CD14-positive monocyte (primary cell): ENCODE results near the gene MT3. TPM values are rescaled to one million over a fixed set of nuclear protein-coding genes. Genes with fewer than 3 reads are reported as not detected.

Experiments used
- DNase-seq, 3 donors: peaks; one replicate each; pipeline ENCODE4 v3.0.0-alpha.2; 2011 to 2022
- H2AFZ ChIP-seq: 2 replicates; pipeline ENCODE4 v1.6.0; 2012; ENCODE audit warnings: mild to moderate bottlenecking, low read depth, low read length, inconsistent platforms; ENCODE audit not compliant: insufficient read depth, poor library complexity, severe bottlenecking
- H3K27ac ChIP-seq, 2 donors: 1 replicate in 1 of 2; 2 replicates in 1 of 2; pipeline ENCODE4 v1.5.1; 2012 to 2013; ENCODE audit warnings: low read length in 2 of 2, control low read depth in 1 of 2, inconsistent platforms in 1 of 2, low read depth in 1 of 2, mild to moderate bottlenecking in 1 of 2
- H3K27me3 ChIP-seq, 2 donors: one replicate each; pipeline versions ENCODE4 v1.6.0 to v1.6.1; 2011 to 2013; ENCODE audit warnings: low read length in 2 of 2; ENCODE audit not compliant: control insufficient read depth in 2 of 2, insufficient read depth in 2 of 2
- H3K36me3 ChIP-seq, 2 donors: replicated peaks in 1 of 2; 1 replicate in 1 of 2; 2 replicates in 1 of 2; pipeline versions ENCODE4 v1.5.1 to v1.6.1; 2012 to 2013; ENCODE audit warnings: low read length in 2 of 2, control low read depth in 1 of 2, inconsistent platforms in 1 of 2, mild to moderate bottlenecking in 1 of 2; ENCODE audit not compliant: insufficient read depth in 2 of 2, control insufficient read depth in 1 of 2
- H3K4me1 ChIP-seq, 2 donors: 1 replicate in 1 of 2; 2 replicates in 1 of 2; pipeline versions ENCODE4 v1.5.1 to v1.6.1; 2012 to 2013; ENCODE audit warnings: low read length in 2 of 2, control low read depth in 1 of 2, inconsistent platforms in 1 of 2, mild to moderate bottlenecking in 1 of 2, moderate library complexity in 1 of 2; ENCODE audit not compliant: insufficient read depth in 2 of 2, control insufficient read depth in 1 of 2
- H3K4me2 ChIP-seq: replicated peaks from 2 replicates; pipeline ENCODE3; 2012; ENCODE audit warnings: low read length, moderate library complexity, mild to moderate bottlenecking; ENCODE audit not compliant: poor library complexity, severe bottlenecking; ENCODE audit errors: extremely low read depth
- H3K4me3 ChIP-seq, 3 experiments: fragments of 200-600 bp in 1 of 3; sonication (generic) in 1 of 3; replicated peaks in 1 of 3; 1 replicate in 2 of 3; 2 replicates in 1 of 3; pipeline ENCODE4 v1.5.1; 2011 to 2013; ENCODE audit warnings: low read length in 3 of 3, mild to moderate bottlenecking in 3 of 3, control low read depth in 2 of 3, low read depth in 2 of 3, inconsistent platforms in 1 of 3, moderate library complexity in 1 of 3
- H3K79me2 ChIP-seq: 2 replicates; pipeline ENCODE4 v1.6.0; 2012; ENCODE audit warnings: mild to moderate bottlenecking, control low read depth, inconsistent platforms, low read length, moderate library complexity; ENCODE audit not compliant: insufficient read depth
- H3K9ac ChIP-seq: 2 replicates; pipeline ENCODE4 v1.6.0; 2017; ENCODE audit warnings: low read length, mild to moderate bottlenecking; ENCODE audit not compliant: insufficient read depth, poor library complexity, severe bottlenecking
- H3K9me3 ChIP-seq, 2 donors: replicated peaks in 1 of 2; 1 replicate in 1 of 2; 2 replicates in 1 of 2; pipeline versions ENCODE4 v1.5.1 to v1.6.1; 2012 to 2013; ENCODE audit warnings: low read length in 2 of 2, control low read depth in 1 of 2; ENCODE audit not compliant: control insufficient read depth in 1 of 2, insufficient read depth in 1 of 2
- H4K20me1 ChIP-seq: 2 replicates; pipeline ENCODE4 v1.6.0; 2012; ENCODE audit warnings: mild to moderate bottlenecking, low read length, control low read depth, moderate library complexity; ENCODE audit not compliant: insufficient read depth
- H3K27ac Mint-ChIP-seq, 7 donors: one replicate each; pipeline ENCODE4 v1.8.0; 2020; ENCODE audit warnings: mild to moderate bottlenecking in 7 of 7, mixed read lengths in 7 of 7, moderate library complexity in 6 of 7, inconsistent platforms in 2 of 7
- H3K27me3 Mint-ChIP-seq, 3 donors: one replicate each; pipeline ENCODE4 v1.8.0; 2021 to 2022; ENCODE audit warnings: low read depth in 3 of 3, mild to moderate bottlenecking in 3 of 3, mixed read lengths in 3 of 3, moderate library complexity in 3 of 3, inconsistent platforms in 1 of 3
- H3K36me3 Mint-ChIP-seq, 2 donors: one replicate each; pipeline ENCODE4 v1.8.0; 2020; ENCODE audit warnings: mixed read lengths in 2 of 2, inconsistent platforms in 1 of 2, mild to moderate bottlenecking in 1 of 2
- H3K4me1 Mint-ChIP-seq: one replicate; pipeline ENCODE4 v1.8.0; 2020; ENCODE audit warnings: mild to moderate bottlenecking, mixed read lengths
- H3K4me3 Mint-ChIP-seq, 2 donors: one replicate each; pipeline ENCODE4 v1.8.0; 2020; ENCODE audit warnings: mild to moderate bottlenecking in 2 of 2, mixed read lengths in 2 of 2, moderate library complexity in 1 of 2
- H3K9me3 Mint-ChIP-seq, 7 donors: one replicate each; pipeline ENCODE4 v1.8.0; 2020 to 2022; ENCODE audit warnings: mixed read lengths in 7 of 7, mild to moderate bottlenecking in 6 of 7, moderate library complexity in 6 of 7, inconsistent platforms in 2 of 7
- CTCF ChIP-seq: fragments of 200-600 bp; IDR thresholded peaks from one replicate; pipeline ENCODE4 v1.8.0; 2022; ENCODE audit warnings: antibody characterized with exemption, mild to moderate bottlenecking
- WGBS: methylation state at CpG from one replicate; pipeline ENCODE4 v1.1.5; 2013; ENCODE audit warnings: missing lambda C conversion rate; ENCODE audit not compliant: insufficient coverage; 5-methylcytosine and 5-hydroxymethylcytosine counted together
- intact Hi-C, 2 donors: fragments of 100-400 bp; cut with micrococcal nuclease; formaldehyde crosslinking; loops; one replicate each; pipeline versions ENCODE4 v1.15.0 to v1.15.1; 2023
- polyA plus RNA-seq, 3 donors: library from polyadenylated mRNA; depleted of rRNA in 1 of 3; unstranded in 2 of 3; stranded (reverse) in 1 of 3; fragments of 300-500 nt in 2 of 3; fragments of >200 nt in 1 of 3; fragmentation: Illumina TruSeq in 2 of 3; gene quantifications; 1 replicate in 2 of 3; 2 replicates in 1 of 3; pipeline ENCODE4 v1.2.3, GENCODE V29; 2012 to 2021

Gene MT3
- polyA plus RNA-seq, 3 donors, result not detected

GRCh38 chr16:56640076-56640475 is 50.7 kb downstream of the MT3 start:
- intact Hi-C loops, result no loop called here
- Histone ChIP-seq H3K4me3 (no peak overlapping the region), H3K4me2 (no peak overlapping the region), H3K27me3 (peaks cover 85 to 99% of the 10 kb centered on the region in 2 donors), H2AFZ (no peak overlapping the region), H3K4me1 (peaks cover 10 to 15% of the 10 kb centered on the region in 2 donors), H3K9me3 (peaks cover 0 to 37% of the 10 kb centered on the region in 2 donors), H3K36me3 (no peaks in the 10 kb centered on the region), H3K27ac (no peak overlapping the region), H3K79me2 (no peaks in the 10 kb centered on the region), H3K9ac (no peak overlapping the region), H4K20me1 (no peaks in the 10 kb centered on the region)
- Mint-ChIP-seq H3K9me3 (peaks cover 0 to 8% (median 3%) of the 10 kb centered on the region in 7 donors), H3K4me1 (peaks cover 25% of the 10 kb centered on the region), H3K27me3 (peaks cover 88 to 99% (median 96%) of the 10 kb centered on the region in 3 donors), H3K4me3 (peak overlapping the region in 1 of 2 donors; percentile 36), H3K27ac (no peak overlapping the region), H3K36me3 (peaks cover 0 to under 1% of the 10 kb centered on the region in 2 donors)
- no CpG with 5 or more reads among the region's 1 CpG for WGBS
- no peak for TF ChIP-seq CTCF
- no peak for DNase-seq

Other genes starting within 250 kb of the MT3 start
- 10 to 100 TPM; 28.3 to 68.1 (median 48.9) TPM for gene AMFR, start 164.0 kb upstream of the MT3 start, polyA plus RNA-seq
- 10 to 100 TPM; 33.0 to 65.0 (median 55.9) TPM for gene NUDT21, start 138.2 kb upstream of the MT3 start, polyA plus RNA-seq
- 10 to 100 TPM in 2 of 3 donors, 1 to 10 TPM in 1; 8.2 to 37.9 (median 23.4) TPM for gene OGFOD1, start 138.0 kb upstream of the MT3 start, polyA plus RNA-seq
- gene BBS2, start 69.5 kb upstream of the MT3 start, polyA plus RNA-seq, result 10 to 100 TPM; 16.6 to 35.5 (median 18.8) TPM
- gene MT4, start 24.5 kb upstream of the MT3 start, polyA plus RNA-seq, result not detected
- 100 to 1,000 TPM in 2 of 3 donors, 10 to 100 TPM in 1; 26.8 to 228 (median 126) TPM for gene MT2A, start 19.1 kb downstream of the MT3 start, polyA plus RNA-seq
- gene MT1E, start 36.3 kb downstream of the MT3 start, polyA plus RNA-seq, result 1 to 10 TPM; 1.3 to 4.3 (median 4.0) TPM
- gene MT1M, start 43.1 kb downstream of the MT3 start, polyA plus RNA-seq, result not detected
- gene MT1A, start 49.1 kb downstream of the MT3 start, polyA plus RNA-seq, result not detected
- not detected for gene MT1B, start 62.4 kb downstream of the MT3 start, polyA plus RNA-seq
- 10 to 100 TPM; 10.2 to 21.9 (median 13.6) TPM for gene MT1F, start 68.4 kb downstream of the MT3 start, polyA plus RNA-seq
- 1 to 10 TPM in 2 of 3 donors, not detected in 1; 1.1 to 1.4 TPM for gene MT1G, start 78.5 kb downstream of the MT3 start, polyA plus RNA-seq
- under 1 TPM in 1 of 3 donors, not detected in 2; 0.76 TPM for gene MT1H, start 80.3 kb downstream of the MT3 start, polyA plus RNA-seq
- gene MT1X, start 92.9 kb downstream of the MT3 start, polyA plus RNA-seq, result 10 to 100 TPM; 34.5 to 87.9 (median 55.4) TPM
- 10 to 100 TPM; 46.6 to 77.7 (median 59.4) TPM for gene NUP93, start 140.6 kb downstream of the MT3 start, polyA plus RNA-seq